ENCODE measurements around the gene KIF26A.
"Not testable (repeated sequence)": the region's sequence is repeated elsewhere in the genome, so short reads cannot be mapped to it uniquely, and the experiment has no call there.

KIF26A gene

GRCh38 chr14:104195361-104195760, 57.0 kb downstream of the KIF26A start:
- no peak for DNase-seq

- DNase-seq = no peak
Measured at GRCh38 chr14:104195878-104196277, 57.5 kb downstream of the KIF26A start.

GRCh38 chr14:104196461-104197140, 58.2 kb downstream of the KIF26A start:
- no peak for DNase-seq

DNA sequence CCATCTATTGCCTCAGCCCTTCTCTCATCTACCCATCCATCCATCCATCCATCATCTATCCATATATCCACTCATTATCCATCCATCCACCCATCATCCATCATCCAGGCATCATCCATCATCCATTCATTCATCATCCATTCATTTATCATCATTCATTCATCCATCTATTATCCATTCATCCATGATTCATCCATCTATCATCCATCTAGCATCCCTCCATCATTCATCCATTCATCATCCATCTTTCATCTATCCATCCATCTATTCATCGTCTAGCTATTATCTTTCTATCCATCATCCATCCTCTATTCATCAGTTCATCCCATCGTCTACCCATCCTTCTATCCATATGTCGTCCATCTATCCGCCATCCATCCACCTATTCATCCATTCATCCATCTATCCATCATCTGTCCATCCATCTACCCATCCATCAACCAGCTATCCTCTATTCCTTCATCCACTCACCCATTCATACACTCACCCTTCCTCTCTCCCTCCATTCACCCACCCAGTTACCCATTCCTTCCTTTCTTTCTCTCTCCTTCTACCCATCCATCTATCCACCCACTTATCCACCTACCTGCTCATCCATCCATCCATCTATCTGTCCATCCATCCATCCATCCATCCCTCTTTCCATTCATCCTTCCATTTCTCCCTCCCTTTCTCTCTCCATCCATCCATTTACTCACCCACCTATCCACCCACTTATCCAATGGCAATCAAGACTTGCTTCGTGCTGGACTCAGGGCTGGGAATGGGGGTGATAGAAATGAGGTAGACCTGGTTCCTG, 59.3 kb downstream of the KIF26A start:
- no peak for DNase-seq

- DNase-seq = no peak
Measured at GRCh38 chr14:104199266-104199895, 61.0 kb downstream of the KIF26A start.

DNA sequence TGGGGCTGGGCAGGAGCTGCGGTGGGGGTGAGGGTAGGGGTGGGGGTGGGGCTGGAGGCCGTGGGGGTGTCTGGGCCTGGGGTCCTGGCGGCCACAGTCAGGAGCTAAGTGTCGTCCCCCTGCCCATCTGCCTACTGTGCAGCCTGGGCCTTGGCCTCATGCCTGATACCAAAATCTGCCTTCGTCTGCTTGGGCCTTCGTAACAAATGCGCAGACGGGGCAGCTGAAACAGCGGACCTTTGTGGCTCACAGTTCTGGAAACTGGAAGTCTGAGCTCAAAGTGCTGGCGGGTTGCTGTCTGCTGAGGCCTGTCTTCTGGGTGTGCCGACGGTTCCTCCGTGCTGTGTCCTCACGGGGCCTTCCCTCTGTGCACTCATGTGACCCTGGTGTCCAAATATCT, 61.7 kb downstream of the KIF26A start:
- no peak for DNase-seq

DNA sequence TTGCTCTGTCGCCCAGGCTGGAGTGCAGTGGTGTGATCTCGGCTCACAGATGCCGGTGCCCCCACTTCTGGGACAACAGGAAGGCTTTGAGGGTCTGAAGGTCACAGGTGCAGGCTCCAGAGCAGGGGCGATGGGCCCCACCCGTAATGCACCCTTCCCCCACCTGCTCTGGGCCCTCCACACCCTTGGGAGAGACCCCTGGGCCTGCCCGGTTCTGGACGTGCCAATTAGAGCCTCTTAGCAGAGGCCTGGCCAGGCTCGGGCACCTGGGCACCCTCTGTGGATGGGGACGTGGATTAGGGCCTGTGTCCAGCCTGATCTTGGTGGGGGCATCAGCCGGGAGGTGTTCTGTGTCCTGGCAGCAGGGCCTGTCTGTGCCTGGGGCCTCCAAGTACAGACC, 62.2 kb downstream of the KIF26A start:
- no peak for DNase-seq

- DNase-seq = no peak
Measured at GRCh38 chr14:104201063-104201462, 62.7 kb downstream of the KIF26A start.

DNA sequence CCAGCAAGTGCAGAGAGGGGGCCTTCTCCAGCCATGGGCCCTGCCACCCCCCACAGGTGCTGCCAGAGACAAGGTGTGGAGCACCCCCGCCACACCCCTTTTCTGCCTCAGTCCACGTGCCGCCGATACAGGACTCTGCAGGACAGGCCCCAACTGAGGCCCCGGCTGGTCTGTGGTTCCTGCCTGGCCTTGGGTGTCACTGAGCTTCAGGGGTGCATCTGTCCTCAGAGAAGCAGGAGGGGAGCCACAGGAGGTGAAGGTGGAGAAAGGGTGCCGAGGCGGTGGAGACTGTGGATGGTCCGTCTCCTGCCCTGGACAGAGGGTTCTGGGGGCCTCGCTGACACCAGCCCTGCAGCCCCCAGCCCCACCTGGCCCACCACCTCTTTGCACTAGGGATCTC, 63.1 kb downstream of the KIF26A start:
- DNase-seq = no peak

GRCh38 chr14:104202259-104203070, 64.1 kb downstream of the KIF26A start:
- DNase-seq = no peak

GRCh38 chr14:104203071-104203425, 64.7 kb downstream of the KIF26A start:
- DNase-seq = no peak

GRCh38 chr14:104204660-104205149, 66.3 kb downstream of the KIF26A start:
- DNase-seq = no peak

- no peak for DNase-seq
Measured at GRCh38 chr14:104205781-104206180, 67.4 kb downstream of the KIF26A start.

GRCh38 chr14:104206281-104206904, 68.0 kb downstream of the KIF26A start:
- DNase-seq = no peak

DNA sequence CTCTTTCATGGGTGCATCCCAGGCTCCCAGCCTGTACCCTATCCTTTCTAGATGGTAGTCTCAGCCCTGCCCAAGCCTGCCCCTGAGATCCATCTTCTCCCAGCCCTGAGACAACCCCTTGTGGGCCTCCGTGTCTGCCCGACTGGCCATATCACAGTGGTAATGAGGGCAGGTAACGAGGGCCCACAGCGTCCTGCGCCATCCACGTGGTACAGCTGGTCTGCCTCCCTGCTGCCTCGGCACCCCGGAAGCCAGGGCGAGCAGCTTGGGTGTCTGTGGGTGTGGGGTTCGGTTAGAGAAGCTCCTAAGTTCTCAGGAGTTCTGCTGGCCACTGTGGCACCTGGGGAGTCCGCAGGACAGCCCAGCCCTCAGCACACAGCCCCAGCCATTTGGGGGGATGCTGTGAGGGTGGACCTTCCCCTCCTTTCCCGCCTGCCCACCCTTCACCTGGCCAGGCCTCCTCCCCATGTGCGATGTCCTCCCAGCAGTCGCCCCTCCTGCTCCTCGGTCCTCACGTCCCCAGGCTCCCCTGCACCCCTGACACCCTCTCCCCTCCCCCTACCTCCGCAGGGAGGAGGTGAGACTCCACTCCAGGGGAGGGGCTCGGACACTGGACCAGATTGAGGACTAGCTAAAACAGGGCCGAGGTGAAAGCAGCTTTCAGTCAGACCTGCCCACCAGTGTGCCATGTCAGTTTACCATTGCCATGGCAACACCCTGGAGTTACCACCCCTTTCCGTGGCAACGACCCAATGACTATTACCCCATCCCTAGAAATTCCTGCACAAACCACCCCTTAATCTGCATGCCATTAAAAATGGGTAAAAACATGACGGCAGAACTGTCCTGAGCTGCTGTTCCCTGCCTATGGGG, 69.0 kb downstream of the KIF26A start:
- no peak for DNase-seq

- DNase-seq = not testable (repeated sequence)
Measured at GRCh38 chr14:104208015-104208295, 69.6 kb downstream of the KIF26A start.

DNA sequence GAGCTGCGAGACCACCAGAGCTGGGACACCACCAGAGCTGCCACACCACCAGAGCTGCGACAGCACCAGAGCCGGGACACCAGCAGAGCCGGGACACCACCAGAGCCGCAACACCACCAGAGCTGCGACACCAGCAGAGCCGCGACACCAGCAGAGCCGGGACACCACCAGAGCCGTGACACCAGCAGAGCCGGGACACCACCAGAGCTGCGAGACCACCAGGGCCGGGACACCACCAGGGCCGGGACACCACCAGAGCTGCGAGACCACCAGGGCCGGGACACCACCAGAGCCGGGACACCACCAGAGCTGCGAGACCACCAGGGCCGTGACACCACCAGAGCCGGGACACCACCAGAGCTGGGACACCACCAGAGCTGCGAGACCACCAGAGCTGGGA, 69.9 kb downstream of the KIF26A start:
- not testable (repeated sequence) for DNase-seq

GRCh38 chr14:104209071-104209470, 70.7 kb downstream of the KIF26A start:
- DNase-seq = not testable (repeated sequence)

- DNase-seq = no peak
Measured at GRCh38 chr14:104209985-104210816, 71.8 kb downstream of the KIF26A start.

DNA sequence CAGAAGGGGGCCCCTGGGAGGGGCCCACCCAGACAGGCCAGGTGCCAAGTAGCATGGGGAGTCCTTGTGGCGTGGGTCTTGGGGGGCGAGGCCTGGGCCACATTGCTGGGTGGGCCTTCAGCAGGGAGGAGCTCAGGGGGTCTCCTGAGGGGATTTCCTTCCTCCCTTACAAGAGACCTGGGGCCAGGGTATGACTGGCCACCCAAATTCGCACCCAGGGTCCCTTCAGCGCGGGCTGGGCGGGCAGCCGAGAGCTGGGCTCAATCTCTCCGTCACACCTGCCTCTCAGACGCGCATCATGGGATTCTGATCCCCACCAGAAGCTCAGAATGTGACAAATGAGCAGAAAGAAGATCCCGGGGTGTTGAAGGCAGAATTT, 72.4 kb downstream of the KIF26A start:
- no peak for DNase-seq

- no peak for DNase-seq
Measured at GRCh38 chr14:104211215-104211614, 72.8 kb downstream of the KIF26A start.

Data from fibroblast of skin of back (primary cell).